Brain microvascular endothelial cell (primary cell): Measurements from ENCODE around the gene SMAD4.
"Not testable (repeated sequence)": the region's sequence is repeated elsewhere in the genome, so short reads cannot be mapped to it uniquely, and the experiment has no call there.

Source experiments
- DNase-seq: peaks from one replicate; pipeline ENCODE4 v3.0.0-alpha.2; 2020
- H3K27ac ChIP-seq: fragments of 250-450 bp; sonication (Bioruptor Pico); 2 replicates; pipeline ENCODE4 v1.5.1; 2020; ENCODE audit warnings: mild to moderate bottlenecking, moderate library complexity
- H3K27me3 ChIP-seq: fragments of 250-450 bp; sonication (Bioruptor Pico); replicated peaks from 2 replicates; pipeline ENCODE4 v1.5.1; 2020; ENCODE audit warnings: mild to moderate bottlenecking
- H3K36me3 ChIP-seq: fragments of 250-450 bp; sonication (Bioruptor Pico); replicated peaks from 2 replicates; pipeline ENCODE4 v1.5.1; 2020; ENCODE audit warnings: mild to moderate bottlenecking
- H3K4me3 ChIP-seq: 2 replicates; pipeline ENCODE4 v1.5.1; 2011; ENCODE audit warnings: low read depth, mild to moderate bottlenecking, control low read depth, low read length, moderate library complexity
- in situ Hi-C: cut with HindIII; loops from 2 replicates; pipeline ENCODE4 v1.10.0; 2017; ENCODE audit warnings: low sequenced_read_pairs, low pct_ligation_motif_present
- TF ChIP-seq, protein P1 (sequence below): IDR thresholded peaks from 2 replicates; pipeline ENCODE4 v1.5.1; 2011; ENCODE audit warnings: low read depth, mild to moderate bottlenecking, moderate library complexity, low read length, control low read depth, inconsistent platforms; ENCODE audit errors: missing control alignments

The SMAD4 gene

DNA sequence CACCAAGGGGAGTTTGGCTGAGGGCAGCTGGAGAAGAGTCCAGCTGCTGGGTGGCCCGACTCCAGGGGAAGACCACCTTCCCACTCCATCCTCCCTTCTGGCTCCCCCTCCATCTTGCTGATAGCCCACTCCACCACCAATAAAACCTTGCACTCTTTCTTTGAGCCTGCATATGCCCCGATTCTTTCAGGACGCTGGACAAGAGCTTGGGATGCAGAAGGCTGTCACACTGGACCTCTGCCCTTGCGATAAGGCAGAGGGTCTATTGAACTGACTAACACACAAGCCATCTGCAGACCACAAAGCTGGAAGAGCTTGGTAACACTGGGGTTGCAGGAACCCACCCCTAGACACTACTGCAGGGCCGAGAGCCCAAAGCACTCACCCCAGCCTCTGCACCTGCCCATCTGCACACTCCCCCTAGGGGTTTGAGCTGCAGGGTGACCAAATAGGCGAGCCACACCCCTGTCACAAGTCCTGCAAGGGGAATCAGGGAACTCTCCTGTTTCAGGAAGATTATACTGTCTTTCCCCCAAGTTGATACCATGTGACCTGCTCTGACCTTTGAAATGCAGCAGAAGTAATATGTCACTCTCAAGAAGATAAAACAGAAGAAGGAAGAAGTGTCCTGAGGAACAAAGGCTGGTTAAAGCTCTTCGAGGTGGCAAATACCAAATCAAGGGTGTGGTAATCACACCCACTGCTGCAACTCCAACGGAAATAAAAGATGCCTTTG lies 70.5 kb downstream of the SMAD4 start:
- no peak for DNase-seq
- TF ChIP-seq, protein P1, sequence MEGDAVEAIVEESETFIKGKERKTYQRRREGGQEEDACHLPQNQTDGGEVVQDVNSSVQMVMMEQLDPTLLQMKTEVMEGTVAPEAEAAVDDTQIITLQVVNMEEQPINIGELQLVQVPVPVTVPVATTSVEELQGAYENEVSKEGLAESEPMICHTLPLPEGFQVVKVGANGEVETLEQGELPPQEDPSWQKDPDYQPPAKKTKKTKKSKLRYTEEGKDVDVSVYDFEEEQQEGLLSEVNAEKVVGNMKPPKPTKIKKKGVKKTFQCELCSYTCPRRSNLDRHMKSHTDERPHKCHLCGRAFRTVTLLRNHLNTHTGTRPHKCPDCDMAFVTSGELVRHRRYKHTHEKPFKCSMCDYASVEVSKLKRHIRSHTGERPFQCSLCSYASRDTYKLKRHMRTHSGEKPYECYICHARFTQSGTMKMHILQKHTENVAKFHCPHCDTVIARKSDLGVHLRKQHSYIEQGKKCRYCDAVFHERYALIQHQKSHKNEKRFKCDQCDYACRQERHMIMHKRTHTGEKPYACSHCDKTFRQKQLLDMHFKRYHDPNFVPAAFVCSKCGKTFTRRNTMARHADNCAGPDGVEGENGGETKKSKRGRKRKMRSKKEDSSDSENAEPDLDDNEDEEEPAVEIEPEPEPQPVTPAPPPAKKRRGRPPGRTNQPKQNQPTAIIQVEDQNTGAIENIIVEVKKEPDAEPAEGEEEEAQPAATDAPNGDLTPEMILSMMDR, result no peak
- in situ Hi-C loops, result no loop called here
- Histone ChIP-seq H3K27me3 (no peaks in the 10 kb centered on the region), H3K27ac (no peak overlapping the region), H3K36me3 (no peaks in the 10 kb centered on the region), H3K4me3 (no peak overlapping the region)

DNA sequence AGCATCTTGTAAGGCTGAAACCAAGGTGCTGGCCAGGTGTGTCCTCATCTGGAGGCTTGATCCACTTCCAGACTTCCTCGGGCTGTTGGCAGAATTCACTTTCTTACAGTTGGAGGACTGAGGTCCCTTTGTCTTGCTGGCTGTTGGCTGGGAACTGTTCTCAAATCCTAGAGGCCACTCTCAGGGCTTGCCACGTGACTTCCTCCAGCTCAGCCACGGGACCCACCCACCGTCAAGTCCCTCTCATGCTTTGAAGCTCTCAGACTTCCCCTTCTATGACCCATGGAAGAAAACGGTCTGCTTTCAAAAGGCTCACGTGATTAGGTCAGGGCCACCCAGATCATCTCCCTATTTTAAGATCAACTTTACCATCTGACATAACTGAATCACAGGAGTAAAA lies 77.1 kb downstream of the SMAD4 start:
- DNase-seq, result no peak
- in situ Hi-C loops, result no loop called here
- Histone ChIP-seq H3K27ac (no peak overlapping the region), H3K36me3 (no peaks in the 10 kb centered on the region), H3K27me3 (no peaks in the 10 kb centered on the region), H3K4me3 (no peak overlapping the region)
- TF ChIP-seq, protein P1, result no peak

DNA sequence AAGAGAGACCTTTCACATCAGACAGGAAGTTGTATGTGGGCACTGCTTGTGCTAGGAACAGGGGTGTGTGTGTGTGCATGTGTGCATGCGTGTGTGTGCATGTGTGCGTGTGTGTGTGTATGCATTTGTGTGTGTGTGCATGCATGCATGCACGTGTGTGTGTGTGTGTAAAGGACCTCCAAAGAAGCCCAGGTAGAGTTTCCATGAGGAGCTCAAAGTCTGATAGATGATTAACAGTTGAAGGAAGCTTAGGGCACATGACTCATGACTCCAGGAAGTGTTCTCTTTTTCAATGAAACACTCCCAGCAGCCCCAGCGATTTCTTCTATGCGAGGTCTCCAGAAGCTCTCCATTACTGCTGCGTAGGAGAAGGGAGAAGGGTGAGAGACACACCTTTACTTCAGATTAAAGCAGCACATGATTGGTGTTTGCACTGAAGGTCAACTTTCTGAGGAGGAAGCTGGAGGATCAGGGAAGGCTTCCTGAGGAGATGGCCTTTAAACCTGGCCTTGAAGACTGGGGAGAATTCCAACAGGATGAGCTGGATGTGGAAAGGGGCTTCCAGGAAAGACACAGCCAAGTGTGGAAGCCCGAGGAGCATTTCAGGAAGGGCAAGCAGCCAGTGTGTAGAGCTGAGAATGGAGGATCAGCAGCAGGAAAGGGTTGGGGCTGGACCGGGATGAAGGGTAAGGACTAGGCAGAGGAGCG lies 77.7 kb downstream of the SMAD4 start:
- Histone ChIP-seq H3K27me3 (no peaks in the 10 kb centered on the region), H3K36me3 (no peaks in the 10 kb centered on the region), H3K4me3 (no peak overlapping the region), H3K27ac (no peak overlapping the region)
- in situ Hi-C loops, result no loop called here
- DNase-seq, result no peak
- TF ChIP-seq, protein P1, result no peak

DNA sequence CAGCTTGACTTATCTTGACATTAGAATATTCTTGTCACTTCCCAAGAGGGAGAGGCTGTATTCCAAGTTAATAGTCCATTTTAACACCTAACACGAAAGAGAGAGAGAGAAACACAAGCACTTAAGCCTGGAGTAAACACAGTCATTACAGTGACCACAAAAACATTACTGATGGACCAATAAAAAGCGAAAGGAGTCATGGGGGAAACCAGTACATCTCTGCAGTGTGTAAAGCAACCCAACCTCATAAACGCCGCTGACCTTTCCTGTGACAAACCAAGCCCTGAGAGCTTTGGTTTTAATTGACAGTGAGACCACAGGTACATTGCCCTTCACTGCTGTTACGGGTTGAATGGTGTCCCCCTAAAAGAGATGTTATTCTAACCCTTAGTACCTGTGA lies 78.3 kb downstream of the SMAD4 start:
- no peak overlapping the region for H3K27ac ChIP-seq
- no peaks in the 10 kb centered on the region for H3K27me3 ChIP-seq
- H3K36me3 ChIP-seq, result no peaks in the 10 kb centered on the region
- DNase-seq, result no peak
- H3K4me3 ChIP-seq, result no peak overlapping the region
- in situ Hi-C loops, result no loop called here
- TF ChIP-seq, protein P1, result no peak

DNA sequence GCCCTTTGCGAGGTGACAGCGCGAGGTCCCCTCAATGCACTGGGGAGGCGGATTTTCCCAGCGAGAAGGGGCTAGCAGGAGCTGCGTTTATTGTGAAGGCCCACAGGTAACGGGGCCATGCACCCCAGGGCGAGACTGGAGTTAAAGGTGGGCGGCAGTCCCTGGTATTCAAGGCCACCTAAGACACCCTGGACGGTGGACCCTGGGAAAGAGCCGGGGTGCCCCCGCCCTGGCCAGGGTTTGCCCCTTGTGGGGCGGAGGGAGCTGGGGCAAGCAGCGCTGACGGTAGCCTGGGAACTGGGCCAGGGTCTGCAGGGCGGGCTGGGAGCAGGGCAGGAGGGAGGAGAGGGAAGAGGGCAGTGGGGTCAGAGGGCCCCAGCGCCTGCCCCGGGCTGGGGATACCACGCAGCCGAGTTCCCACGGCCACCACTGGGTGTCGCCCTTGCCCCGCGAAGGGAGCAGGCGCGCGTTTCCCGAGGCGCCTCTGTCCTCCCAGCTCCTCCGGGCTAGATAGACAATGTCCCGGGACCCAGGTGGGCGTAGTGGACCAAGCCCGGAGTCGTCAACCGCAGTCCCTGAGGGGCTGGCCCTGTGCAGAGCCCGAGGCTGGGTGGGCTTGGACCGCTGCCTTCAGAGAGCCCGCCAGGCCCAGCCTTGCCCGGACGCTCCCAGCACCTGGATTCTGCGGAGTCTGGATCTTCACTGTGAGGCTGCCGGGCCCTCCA lies 80.2 kb downstream of the SMAD4 start:
- no peaks in the 10 kb centered on the region for H3K36me3 ChIP-seq
- H3K4me3 ChIP-seq, result no peak overlapping the region
- no peak overlapping the region for H3K27ac ChIP-seq
- DNase-seq, result peak; percentile 33
- in situ Hi-C loops, result no loop called here
- TF ChIP-seq, protein P1, result peak; percentile 92
- H3K27me3 ChIP-seq, result no peaks in the 10 kb centered on the region

DNA sequence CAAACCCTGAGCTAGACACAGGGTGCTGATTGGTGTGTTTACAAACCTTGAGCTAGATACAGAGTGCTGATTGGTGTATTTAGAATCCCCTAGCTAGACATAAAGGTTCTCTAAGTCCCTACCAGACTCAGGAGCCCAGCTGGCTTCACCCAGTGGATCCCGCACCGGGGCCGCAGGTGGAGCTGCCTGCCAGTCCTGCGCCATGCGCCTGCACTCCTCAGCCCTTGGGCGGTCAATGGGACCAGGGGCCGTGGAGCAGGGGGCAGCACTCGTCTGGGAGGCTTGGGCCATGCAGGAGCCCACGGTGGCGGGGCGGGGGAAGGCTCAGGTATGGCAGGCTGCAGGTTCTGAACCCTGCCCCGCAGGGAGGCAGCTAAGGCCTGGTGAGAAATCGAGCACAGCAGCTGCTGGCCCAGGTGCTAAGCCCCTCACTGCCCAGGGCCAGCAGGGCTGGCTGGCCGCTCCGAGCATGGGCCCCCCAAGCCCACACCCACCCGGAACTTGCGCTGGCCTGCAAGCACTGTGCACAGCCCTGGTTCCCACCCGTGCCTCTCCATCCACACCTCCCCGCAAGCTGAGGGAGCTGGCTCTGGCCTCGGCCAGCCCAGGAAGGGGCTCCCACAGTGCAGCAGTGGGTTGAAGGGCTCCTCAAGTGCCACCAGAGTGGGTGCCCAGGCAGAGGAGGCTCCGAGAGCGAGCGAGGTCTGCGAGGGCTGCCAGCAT lies 81.8 kb downstream of the SMAD4 start:
- in situ Hi-C loops, H3K4me3 ChIP-seq, DNase-seq, H3K36me3 ChIP-seq, H3K27ac ChIP-seq, H3K27me3 ChIP-seq: not testable (repeated sequence)

DNA sequence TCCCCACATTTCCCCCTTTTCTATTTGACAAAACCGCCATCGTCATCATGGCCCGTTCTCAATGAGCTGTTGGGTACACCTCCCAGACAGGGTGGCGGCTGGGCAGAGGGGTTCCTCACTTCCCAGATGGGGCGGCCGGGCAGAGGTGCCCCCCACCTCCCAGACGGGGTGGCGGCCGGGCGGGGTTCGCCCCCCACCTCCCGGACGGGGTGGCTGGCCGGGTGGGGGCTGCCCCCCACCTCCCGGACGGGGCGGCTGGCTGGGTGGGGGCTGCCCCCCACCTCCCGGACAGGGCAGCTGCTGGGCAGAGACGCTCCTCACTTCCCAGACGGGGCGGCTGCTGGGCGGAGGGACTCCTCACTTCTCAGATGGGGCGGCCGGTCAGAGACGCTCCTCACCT lies 87.0 kb downstream of the SMAD4 start:
- in situ Hi-C loops, H3K27me3 ChIP-seq, DNase-seq, H3K27ac ChIP-seq, H3K4me3 ChIP-seq, H3K36me3 ChIP-seq: not testable (repeated sequence)

DNA sequence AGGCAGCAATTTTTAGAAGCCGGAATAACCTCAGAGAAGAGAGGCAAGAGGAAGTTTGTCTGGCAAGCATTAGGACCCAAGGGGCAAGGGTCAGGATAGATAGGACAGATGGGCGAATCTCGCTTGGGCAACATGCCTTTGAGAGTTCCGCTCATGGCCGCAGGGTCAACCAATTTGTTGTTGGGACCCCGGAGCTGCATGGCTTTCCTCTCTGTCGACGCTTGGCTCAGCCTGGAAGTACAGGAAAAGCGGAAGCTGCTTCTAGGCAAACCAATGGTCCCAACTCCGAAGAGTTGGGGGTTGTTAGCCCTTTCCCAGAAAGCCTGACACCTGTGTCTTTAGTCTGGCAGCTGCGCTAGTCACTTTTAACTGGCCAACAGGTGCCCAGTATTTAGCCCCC lies 89.5 kb downstream of the SMAD4 start:
- H3K27ac ChIP-seq, H3K27me3 ChIP-seq, H3K36me3 ChIP-seq, DNase-seq, H3K4me3 ChIP-seq, in situ Hi-C loops: not testable (repeated sequence)
